SKM-1 (cell line): ENCODE data around the gene SDK1.
"Not testable (repeated sequence)": the region's sequence is repeated elsewhere in the genome, so short reads cannot be mapped to it uniquely, and the experiment has no call there.

Experiments used
- DNase-seq: peaks from one replicate; lab custom pipeline; 2025; ENCODE audit not compliant: unreplicated experiment; lab: John Stamatoyannopoulos, UW

The SDK1 gene

GRCh38 chr7:3908153-3908552 is 607.1 kb downstream of the SDK1 start:
- no peak for DNase-seq

DNA sequence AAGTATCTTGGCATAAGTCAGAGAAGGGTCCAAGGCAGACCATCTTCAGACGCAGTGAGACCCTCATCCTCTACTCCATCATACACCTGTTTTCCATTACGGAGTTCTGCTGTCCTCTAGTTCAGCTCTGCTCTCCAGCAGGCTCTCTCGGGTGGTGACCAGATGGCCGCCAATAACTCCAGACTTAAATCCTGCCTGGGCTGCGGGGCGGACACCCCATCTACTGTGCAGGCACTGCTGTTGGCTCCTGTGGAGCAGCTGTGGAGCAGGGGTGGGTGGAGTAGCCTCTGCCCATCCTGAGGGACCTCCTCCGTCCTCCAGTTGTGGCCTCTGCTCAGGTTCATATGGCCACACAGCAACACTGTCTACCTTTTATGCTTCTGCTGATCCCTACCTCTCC is 608.1 kb downstream of the SDK1 start:
- DNase-seq: no peak

DNA sequence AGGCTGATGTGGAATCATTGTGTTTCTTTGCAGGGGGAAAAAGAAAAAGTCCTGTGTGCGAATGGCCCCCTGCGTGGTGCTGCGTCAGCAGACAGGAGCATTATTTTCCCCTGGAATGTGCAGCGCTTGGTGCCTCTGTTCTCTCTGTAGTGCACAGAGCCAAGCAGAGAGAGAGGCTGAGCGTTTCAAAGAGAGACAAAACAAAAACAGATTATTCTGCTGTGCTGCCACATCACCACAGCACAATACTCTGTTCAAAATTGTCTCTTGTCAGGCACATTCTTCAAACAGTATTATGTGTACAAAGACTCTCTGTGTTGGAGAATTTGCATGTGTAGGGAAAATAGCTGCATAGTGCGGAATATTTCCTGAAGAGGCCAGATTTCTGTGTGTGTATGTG is 609.0 kb downstream of the SDK1 start:
- DNase-seq: no peak

DNA sequence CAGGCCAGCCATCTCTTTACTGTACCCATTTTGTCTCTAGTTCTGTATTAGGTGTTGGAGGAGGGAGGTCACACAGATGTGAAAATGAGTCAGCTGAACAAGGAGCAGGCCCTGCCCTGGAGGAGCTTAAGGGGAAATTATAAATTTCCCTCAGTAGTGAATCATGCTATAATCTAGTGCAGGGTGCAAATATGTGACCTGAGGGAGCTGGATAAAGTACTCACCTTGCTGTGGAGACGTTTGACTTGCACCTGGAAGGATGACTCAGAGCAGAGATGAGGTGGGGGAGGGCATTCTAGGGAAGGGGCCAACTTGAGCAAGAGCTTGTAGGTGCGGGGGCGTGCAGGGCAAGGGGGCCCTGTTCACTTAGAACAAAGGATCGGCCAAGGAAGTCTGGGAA is 610.6 kb downstream of the SDK1 start:
- no peak for DNase-seq

GRCh38 chr7:3912291-3912690 is 611.2 kb downstream of the SDK1 start:
- DNase-seq: peak; percentile 51

DNA sequence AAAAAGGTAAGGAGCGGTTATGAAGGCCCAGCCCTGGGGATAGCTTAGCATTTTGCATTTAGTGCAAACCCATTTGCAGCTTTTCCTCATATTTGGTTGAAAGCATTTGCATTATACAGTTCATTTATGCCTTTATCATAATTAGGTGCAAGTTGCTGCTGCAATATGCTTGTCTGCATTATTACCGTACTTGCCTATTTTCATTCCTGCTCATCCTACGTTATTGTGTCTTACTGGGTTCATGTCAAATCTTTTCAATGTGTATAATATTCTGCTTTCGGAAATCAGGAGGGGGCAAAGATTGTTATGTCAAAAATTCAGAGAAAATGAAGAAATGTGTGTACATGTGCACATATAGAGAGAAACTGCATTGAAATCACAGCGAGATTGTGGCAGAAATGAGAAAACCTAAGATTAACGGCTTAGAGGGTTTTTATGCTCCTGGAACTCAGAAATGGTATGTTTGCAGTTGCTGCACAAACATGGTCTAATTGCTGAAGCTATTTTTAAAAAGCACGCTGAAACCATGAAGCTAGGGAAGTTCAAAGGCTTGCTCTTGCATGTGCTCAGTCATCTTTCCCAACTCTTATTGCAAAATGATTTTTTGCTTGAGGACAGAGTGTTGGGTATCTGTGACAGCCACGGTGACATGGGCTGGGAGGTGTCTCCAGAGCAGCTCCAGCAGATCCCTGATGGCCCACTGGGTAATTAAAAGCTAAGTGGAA is 613.2 kb downstream of the SDK1 start:
- peak; percentile 79 for DNase-seq

DNA sequence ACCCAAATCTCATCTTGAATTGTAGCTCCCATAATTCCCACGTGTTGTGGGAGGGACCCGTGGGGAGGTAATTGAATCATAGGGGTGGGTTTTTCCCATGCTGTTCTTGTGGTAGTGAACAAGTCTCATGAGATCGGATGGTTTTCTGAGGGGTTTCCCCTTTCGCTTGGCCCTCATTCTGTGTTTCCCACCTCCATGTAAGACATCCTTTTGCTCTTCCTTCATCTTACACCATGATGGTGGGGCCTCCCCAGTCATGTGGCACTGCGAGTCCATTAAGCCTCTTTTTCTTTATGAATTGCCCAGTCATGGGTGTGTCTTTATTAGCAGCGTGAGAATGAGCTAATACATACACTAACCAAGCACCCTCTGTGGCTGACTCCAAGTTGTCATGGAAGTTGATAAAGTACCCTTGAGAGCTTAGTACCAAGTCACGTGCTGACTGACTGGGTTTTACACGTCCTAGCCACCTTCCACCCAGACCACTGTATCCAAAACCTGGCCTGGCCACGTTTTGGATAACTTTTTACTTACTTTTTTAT is 614.4 kb downstream of the SDK1 start:
- no peak for DNase-seq

DNA sequence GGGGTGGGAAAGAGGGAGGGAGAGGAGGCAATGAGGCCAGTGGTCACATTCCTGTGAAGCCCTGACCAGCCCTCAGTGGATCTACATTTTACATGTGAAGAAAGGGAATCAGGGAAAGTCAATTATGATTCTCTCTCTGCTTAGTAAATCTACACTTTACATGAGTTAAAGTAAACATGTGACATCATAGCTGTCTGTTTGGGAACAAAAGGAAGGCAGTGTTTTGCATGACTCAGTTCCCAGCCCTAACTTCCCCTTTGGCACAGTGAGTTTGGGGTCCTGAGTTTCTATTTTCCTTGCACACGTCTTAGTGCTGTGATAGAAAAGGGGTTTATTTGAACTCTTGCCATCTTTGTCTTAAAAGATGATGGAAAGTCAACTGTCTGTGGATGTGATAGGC is 615.1 kb downstream of the SDK1 start:
- peak; percentile 7 for DNase-seq

DNA sequence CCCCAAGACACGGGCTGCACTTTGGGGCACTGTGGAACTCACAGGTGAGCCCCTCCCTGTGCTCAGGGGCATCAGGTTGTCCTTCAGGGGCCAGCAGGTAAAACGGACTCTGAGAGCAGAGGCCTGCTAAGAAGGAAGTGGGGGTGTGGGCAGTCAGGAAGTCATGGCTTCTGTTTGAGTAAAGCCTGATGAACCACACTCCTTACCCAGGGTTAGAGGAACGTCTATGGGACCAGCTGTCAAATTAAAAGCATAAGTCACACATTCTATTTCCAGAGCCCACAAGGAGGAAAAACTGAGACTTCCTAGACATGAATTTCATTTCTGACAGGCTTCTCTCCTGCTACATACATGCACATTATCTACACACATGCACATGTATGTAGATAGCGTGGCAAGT is 616.4 kb downstream of the SDK1 start:
- peak; percentile 9 for DNase-seq

DNA sequence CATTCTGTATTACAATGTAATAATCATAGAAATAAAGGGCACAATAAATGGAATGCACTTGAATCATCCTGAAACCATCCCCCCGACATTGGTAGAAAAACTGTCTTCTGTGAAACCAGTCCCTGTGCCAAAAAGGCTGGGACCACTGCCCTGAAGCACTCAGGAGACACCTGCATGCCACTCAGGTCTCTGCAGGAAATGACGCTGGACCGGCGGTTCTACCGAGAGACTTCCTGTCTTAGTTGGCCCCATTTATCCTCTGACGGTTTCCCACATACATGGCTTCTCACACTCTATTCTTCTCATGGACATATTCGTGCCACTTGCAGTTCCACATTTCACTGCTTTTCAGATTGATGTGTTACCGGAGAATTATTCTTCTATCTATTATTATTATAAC is 617.5 kb downstream of the SDK1 start:
- no peak for DNase-seq

GRCh38 chr7:3922175-3922635 is 621.2 kb downstream of the SDK1 start:
- DNase-seq: no peak

DNA sequence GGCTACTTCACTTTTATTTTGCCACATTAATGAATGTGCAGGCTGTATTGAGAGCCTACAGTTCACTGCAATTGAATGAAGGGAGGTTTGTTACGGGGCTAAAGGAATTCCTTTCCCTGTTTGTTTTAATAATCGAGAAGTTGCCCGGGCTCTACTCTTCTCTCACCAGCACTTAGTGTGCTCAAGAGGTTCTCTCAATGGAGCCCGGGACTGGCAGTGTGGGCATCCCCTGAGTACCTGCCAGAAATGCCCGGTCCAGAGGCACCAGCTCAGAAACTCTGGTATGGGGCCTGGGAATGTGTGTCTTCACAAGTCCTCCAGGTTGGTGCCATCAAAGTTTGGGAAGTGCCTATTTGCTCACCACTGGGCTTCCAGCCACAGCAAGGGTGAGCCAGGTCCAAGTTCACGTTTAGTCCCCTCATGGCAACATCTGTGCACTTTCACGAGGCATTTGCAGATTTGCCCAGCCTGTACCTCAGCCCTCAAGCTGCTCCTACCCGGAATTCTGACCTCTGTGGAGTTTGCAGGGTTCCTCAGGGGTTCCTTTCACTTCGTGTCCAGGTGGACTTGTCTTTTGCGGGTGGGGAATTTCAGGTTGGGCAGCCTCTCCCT is 622.4 kb downstream of the SDK1 start:
- DNase-seq: no peak

DNA sequence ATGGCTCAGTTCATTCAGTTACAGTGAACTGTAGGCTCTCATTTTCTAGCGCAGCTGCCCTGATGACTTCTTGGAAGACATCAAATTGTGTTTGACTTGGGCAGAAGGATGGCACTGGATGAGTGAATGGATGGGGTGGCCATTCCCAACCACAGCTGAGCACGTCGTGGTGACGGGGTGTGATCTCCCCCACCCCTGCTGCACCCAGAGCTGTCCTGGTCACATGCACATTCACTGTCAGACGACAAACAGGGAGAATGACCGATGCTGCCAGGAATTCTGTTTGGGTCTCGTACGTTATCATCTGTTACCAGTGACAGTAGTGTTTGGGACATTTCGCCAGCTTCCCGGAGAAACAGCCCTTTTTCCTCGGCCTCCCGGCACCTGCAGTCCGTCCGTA is 623.2 kb downstream of the SDK1 start:
- no peak for DNase-seq

DNA sequence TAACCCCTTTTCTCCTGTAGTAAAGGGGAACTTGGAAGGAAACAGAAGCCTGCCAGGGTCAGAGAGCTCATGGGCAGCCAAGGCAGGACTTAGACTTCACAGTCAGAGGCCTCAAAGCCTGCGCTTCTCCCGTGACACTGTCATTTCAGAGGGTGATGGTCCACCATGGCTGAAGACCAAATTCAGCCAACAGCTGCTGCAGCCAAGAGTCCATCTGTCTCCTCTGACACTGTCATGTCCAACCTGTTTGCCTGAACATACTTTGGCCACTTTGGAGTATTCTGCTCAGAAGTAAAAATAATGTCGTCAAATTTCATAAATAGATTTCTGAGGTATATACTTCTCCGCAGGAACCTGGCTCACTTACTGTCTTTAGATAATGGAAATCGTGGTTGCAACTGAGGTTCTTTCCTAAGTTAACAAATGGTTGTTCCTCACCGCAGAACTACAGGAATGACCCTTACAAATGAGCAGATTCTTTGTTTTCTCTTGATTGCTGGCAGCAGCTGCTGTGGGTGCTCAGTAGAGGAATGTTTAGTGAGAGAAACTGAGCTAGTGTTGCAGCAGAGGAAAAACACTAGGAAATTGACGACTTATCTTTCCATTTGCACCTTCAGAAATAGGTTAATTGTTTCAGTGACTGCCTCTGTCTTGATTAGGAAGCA is 626.5 kb downstream of the SDK1 start:
- no peak for DNase-seq

- DNase-seq: no peak
These were observed 627.9 kb downstream of the SDK1 start for GRCh38 chr7:3928727-3929515.

GRCh38 chr7:3931843-3932242 is 630.8 kb downstream of the SDK1 start:
- no peak for DNase-seq

GRCh38 chr7:3937146-3937545 is 636.1 kb downstream of the SDK1 start:
- no peak for DNase-seq

GRCh38 chr7:3937605-3938004 is 636.6 kb downstream of the SDK1 start:
- DNase-seq: no peak

- not testable (repeated sequence) for DNase-seq
These were observed 640.7 kb downstream of the SDK1 start for GRCh38 chr7:3941706-3942105.

DNA sequence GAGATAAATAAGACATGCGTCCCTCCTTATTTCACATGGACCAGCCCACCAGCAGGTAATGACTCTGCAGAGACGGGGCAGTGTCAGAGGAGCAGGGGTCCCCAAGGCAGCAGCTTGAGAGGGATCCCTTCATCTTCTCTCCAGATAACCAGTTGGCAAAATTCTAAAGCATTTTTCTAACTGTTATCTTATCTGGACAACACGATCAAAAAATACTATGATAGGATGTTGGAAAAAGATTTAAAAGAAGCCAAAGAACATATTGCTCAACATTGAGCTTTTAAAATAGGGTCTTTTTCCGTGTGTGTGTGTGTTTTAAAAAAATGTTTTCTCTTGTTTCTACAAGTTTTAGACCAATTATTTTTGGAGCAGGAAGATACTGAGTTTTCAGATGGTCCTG is 641.2 kb downstream of the SDK1 start:
- no peak for DNase-seq
